Hair follicle dermal papilla cell (primary cell): ENCODE results near the gene CTRB1. TPM values are rescaled to one million over a fixed set of nuclear protein-coding genes. Genes with fewer than 3 reads are reported as not detected.

Source experiments
- total RNA-seq: library from RNA; depleted of rRNA; stranded (reverse); fragments of >200 nt; gene quantifications from 2 replicates; pipeline ENCODE4 v1.2.3, GENCODE V29; 2012

Gene CTRB1
- not detected in 2 replicates for total RNA-seq

GRCh38 chr16:75218256-75219076 lies at the start of gene CTRB1:
Gene CTRB1 (plus strand): TSS chr16:75218988. CDS start chr16:75219008, 20 bp downstream.

DNA sequence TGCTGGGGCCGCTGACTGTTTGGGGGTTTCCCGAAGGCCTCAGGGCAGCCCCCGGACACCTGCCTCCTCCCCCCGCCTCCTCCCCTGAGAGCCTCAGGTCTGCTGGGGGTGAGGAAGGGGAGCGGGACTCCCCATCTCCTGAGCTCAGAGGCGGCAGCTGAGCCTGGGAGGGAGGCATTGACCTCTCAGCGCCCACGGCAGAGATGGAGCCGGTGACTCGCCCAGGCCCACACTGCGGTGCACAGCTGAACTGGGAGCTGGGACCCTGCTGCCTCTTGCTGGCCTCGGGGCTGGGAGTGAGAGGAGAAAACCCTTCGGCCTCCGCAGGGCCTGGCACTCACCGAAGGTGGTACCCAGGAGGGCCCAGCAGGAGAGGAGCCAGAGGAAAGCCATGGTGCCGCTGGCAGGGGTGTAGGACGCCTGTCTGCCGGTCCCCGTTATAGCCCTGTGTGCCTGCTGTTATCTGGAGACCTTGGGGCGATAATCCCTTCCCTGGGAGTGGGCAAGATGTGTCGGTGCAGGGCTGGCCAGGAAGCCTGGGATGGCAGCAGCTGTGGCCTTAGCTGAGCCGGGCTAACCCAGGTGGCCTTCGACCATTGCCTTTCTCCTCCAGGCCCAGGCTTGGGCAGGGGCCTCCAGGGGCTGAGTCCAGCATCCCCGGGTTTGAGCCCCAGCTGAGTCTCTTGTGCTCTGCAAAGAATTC lies 11.9 kb upstream of the CTRB1 start, which contains the start of gene CTRB2:
TSS of gene CTRB2 (minus strand) at position 413 of the 703 bp plus-strand sequence. CDS start at position 393, 20 bp downstream.

DNA sequence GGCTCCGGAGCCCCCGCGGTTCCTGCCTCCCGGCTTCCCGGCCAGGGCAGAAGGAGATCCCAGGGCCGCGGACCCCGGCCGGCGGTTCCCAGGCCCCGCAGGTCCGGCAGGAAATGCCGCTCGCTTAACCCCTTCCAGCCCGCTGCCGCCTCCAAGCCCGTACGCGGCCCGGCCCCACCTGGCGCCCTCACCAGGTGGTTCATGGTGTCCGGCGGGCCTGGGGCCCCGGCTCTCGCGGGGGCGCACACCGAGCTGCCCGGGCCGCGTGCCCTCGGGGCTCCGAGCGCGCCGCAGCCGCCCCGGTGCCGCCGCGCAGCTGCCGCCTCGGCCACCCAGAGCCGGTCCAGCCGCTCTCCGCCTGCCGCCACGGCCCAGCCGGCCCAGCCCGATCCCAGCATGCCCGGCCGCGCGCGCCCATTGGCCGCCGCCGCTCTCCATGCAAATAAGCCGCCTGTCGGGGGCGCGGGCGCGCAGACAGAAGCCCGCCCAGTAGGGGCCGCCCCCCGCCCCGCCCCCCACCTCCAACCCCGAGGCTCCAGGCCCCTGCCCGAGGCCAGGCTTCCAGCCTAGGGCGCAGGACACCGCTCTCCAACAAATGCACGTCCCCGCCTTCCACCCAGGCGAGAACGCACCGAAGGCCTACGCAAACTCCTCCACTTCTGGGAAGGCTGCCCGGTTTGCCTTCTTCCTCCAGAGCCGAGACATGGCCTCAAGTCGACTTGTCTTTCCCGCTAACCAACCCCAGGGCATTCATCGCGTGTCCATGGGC lies 32.7 kb downstream of the CTRB1 start, which contains the start of gene BCAR1:
TSS of gene BCAR1 (minus strand) at position 345 of the 769 bp plus-strand sequence. CDS start at position 203, 142 bp downstream.

Other genes starting within 250 kb of the CTRB1 start
- 14.9 and 26.3 TPM in 2 replicates for gene WDR59, start 233.9 kb upstream of the CTRB1 start, total RNA-seq
- 18.7 and 20.8 TPM in 2 replicates for gene ZNRF1, start 220.0 kb upstream of the CTRB1 start, total RNA-seq
- gene LDHD, start 102.2 kb upstream of the CTRB1 start, total RNA-seq: 4.5 and 6.4 TPM in 2 replicates
- gene ZFP1, start 70.5 kb upstream of the CTRB1 start, total RNA-seq: 14.9 and 16.5 TPM in 2 replicates
- not detected in 2 replicates for gene CTRB2, start 11.8 kb upstream of the CTRB1 start, total RNA-seq
- gene BCAR1, start 32.6 kb downstream of the CTRB1 start, total RNA-seq: 117 and 128 TPM in 2 replicates
- 29.1 and 32.0 TPM in 2 replicates for gene CFDP1, start 214.5 kb downstream of the CTRB1 start, total RNA-seq
- 12.6 and 14.1 TPM in 2 replicates for gene TMEM170A, start 245.7 kb downstream of the CTRB1 start, total RNA-seq